Colonic mucosa (tissue), 4 donors: ENCODE results near the gene TPP1. TPM values are rescaled to one million over a fixed set of nuclear protein-coding genes. Genes with fewer than 3 reads are reported as not detected.
A peak's percentile ranks its signal among the peaks of the same experiment; 100 is the strongest.

Experiments
- DNase-seq: peaks from one replicate; pipeline ENCODE4 v3.0.0-alpha.2; 2020
- H3K27ac ChIP-seq: fragments of 200-600 bp; one replicate; pipeline ENCODE4 v1.8.0; 2021
- H3K27me3 ChIP-seq: fragments of 200-600 bp; one replicate; pipeline ENCODE4 v1.8.0; 2021
- H3K36me3 ChIP-seq: fragments of 200-600 bp; one replicate; pipeline ENCODE4 v1.8.0; 2021
- H3K4me1 ChIP-seq: fragments of 200-600 bp; one replicate; pipeline ENCODE4 v1.8.0; 2021; ENCODE audit warnings: mild to moderate bottlenecking
- H3K4me3 ChIP-seq: fragments of 200-600 bp; one replicate; pipeline ENCODE4 v1.8.0; 2021
- H3K9ac ChIP-seq, 2 donors: one replicate each; pipeline ENCODE4 v1.7.0; 2013; ENCODE audit warnings: control low read depth in 2 of 2, low read depth in 2 of 2, low read length in 2 of 2
- H3K9me3 ChIP-seq: fragments of 200-600 bp; one replicate; pipeline ENCODE4 v1.8.0; 2021
- intact Hi-C: fragments of 100-400 bp; cut with DNase I; formaldehyde crosslinking; loops from one replicate; pipeline ENCODE4 v1.14.1; 2022
- total RNA-seq, 2 donors: library from RNA; stranded (reverse); fragmentation: NEBNext Ultra II Directional in 1 of 2; extraction: Animal tissue kit (Norgen Biotek cat#: 25700) in 1 of 2; gene quantifications; one replicate each; pipeline ENCODE4 v1.2.1, GENCODE V29; 2021
- TF ChIP-seq, protein P1 (sequence below): fragments of 200-600 bp; IDR thresholded peaks from one replicate; pipeline ENCODE4 v1.8.0; 2022; ENCODE audit warnings: antibody characterized with exemption, mild to moderate bottlenecking
- donor health status: healthy.
- donor health status: DM: no; HTN: no; CAD: no.
- donor health status: DM: no; HTN: no; CAD: no.

Gene TPP1
- total RNA-seq, 2 donors from 2014 or later, result 83.4 to 123 TPM

DNA sequence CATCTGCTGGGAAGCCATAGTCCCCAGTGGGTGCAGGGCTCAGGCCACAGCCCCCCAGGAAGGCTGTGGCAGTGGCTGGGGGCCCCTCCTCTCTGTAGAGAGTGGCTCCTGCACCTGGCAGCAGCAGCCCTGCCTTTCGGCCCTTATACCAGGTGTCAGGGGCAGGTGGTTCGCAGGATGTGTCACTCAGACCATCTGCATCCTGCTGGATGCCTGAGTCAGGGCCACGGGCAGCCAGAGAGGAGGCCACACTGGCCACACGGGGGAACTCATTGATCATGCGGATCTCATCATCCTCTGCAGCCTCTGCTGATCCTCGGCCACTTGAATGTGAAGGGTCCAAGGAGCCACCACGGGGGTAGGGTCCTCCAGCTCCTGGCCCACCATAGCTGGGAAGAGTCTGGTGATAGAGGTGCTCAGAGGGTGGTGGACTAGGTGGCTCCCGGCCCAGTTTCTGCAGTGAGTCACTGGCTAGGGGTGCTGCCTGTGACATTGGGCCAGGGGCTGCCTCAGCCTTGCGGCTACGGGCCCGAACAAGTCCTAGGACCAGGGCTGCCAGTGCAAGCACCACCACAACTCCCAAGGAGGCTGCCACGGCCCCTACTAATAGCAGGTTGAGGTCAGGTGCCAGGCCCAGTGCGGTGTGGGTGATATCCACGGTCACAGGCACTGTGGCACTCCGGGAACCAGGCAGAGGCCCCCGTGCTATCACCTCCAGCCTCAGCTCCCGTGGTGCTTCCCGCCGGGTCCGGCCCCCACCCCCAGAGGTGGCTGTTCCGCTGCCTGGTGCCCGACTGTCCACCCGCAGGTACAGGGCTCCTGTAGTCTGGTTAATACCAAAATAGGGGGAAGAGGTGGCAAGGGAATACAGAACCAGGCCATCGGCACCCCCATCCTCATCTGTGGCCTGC is 3.3 kb upstream of the TPP1 start:
- Histone ChIP-seq H3K36me3 (no peaks in the 10 kb centered on the region), H3K9me3 (no peaks in the 10 kb centered on the region), H3K4me1 (peaks cover 4% of the 10 kb centered on the region), H3K4me3 (no peak overlapping the region), H3K27ac (no peak overlapping the region), H3K27me3 (no peaks in the 10 kb centered on the region), H3K9ac (no peak overlapping the region)
- TF ChIP-seq, protein P1, sequence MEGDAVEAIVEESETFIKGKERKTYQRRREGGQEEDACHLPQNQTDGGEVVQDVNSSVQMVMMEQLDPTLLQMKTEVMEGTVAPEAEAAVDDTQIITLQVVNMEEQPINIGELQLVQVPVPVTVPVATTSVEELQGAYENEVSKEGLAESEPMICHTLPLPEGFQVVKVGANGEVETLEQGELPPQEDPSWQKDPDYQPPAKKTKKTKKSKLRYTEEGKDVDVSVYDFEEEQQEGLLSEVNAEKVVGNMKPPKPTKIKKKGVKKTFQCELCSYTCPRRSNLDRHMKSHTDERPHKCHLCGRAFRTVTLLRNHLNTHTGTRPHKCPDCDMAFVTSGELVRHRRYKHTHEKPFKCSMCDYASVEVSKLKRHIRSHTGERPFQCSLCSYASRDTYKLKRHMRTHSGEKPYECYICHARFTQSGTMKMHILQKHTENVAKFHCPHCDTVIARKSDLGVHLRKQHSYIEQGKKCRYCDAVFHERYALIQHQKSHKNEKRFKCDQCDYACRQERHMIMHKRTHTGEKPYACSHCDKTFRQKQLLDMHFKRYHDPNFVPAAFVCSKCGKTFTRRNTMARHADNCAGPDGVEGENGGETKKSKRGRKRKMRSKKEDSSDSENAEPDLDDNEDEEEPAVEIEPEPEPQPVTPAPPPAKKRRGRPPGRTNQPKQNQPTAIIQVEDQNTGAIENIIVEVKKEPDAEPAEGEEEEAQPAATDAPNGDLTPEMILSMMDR, result no peak
- DNase-seq, result no peak
- intact Hi-C loops, result no loop called here

DNA sequence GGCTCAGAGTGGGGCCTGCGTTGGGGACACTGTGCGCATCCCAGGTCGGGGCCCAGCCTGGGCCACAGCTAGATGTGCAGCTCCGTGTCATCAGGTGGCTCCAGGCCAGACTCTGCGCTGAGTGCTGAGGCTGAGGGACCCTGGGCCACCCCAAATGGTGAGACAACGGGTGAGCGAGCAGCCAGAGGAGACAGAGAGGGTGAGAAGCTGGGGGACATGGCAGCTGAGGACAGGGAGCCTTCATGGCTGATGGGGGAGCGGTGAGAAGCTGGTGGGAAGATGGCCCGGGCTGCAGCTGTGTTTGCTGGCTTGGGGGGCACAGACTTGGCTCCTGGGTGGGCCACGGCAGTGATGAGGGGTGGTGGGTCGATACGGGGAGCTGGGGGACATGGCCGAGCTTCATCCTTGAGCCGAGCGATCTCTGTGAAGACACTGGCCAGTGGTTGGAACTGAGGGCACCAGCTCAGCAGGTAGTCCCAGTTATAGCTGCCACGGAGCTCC is 2.5 kb upstream of the TPP1 start:
- Histone ChIP-seq H3K27me3 (no peaks in the 10 kb centered on the region), H3K9ac (no peak overlapping the region), H3K4me1 (peaks cover 7% of the 10 kb centered on the region), H3K36me3 (no peaks in the 10 kb centered on the region), H3K4me3 (no peak overlapping the region), H3K9me3 (no peaks in the 10 kb centered on the region), H3K27ac (no peak overlapping the region)
- intact Hi-C loops, result no loop called here
- DNase-seq, result no peak
- TF ChIP-seq, protein P1, result no peak

DNA sequence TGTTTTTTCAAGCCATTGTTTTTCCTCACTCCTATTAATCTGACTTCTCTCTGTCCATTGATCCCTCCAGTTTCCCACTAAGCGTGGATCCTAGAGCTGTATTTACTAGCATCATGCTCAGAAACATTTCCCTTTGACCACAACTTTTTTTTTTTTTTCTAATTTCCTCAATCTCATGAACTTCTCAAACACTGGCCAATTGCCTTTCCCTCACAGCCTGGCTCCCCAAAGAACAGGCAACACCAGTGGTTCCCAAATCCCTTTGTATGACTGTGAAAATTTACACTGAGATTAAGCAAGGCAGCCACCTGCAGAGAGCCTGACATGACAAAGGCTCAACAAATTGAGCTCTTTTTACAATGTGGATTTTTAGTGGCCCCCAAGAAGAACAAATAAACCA is 1.4 kb upstream of the TPP1 start:
- Histone ChIP-seq H3K9ac (no peak overlapping the region), H3K4me1 (peaks cover 7% of the 10 kb centered on the region), H3K27ac (no peak overlapping the region), H3K36me3 (no peaks in the 10 kb centered on the region), H3K4me3 (no peak overlapping the region), H3K27me3 (no peaks in the 10 kb centered on the region), H3K9me3 (no peaks in the 10 kb centered on the region)
- no peak for DNase-seq
- intact Hi-C loops, result no loop called here
- TF ChIP-seq, protein P1, result no peak

DNA sequence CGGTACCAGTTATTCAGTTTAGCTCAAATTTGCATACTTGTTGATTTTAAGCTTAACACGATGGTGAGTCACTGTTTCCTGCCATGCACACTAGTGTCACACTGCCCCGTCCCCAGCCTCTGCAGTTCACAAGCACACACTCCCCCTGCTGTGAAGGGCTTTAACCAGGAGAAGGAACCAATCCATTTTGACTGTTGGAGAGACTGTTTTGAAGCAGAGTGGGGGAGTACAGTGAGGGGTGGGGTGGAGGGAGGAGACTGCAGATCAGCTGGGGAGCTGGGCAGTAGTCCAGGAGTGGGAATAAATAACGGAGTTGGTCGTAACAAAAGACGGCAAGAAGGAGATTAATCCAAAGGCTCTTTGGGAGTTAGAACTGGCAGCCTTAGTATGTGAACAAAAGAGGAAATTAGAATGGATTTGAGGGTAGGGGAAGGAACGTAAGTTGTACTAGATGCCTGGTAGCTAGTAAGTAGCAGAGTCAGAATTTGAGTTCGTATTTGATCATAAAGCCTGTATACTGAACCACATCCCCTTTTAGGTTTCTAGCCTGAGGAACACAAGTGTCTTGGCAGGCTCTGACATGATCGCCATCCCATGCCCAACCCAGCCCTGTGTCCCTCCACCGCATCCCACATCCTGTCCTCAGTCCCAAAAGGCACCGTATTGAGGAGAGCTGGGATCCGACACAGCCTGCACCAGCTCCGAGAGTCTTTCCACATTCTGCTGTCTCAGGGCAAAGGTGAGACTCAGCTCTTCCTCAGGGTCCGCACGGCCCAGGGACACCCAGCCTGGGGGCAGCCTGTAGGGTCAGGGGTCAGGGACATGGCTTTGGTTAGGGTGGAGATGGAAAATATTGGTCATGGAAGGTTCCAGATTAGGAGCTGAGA is 862 bp downstream of the TPP1 start:
- no peaks in the 10 kb centered on the region for H3K36me3 ChIP-seq
- no peaks in the 10 kb centered on the region for H3K9me3 ChIP-seq
- H3K4me3 ChIP-seq, result peak overlapping the region; percentile 66
- H3K27ac ChIP-seq, result peak overlapping the region; percentile 75
- TF ChIP-seq, protein P1, result no peak
- intact Hi-C loops, result no loop called here
- peak; percentile 60 for DNase-seq
- peak overlapping the region; percentile 83 to 100 for H3K9ac ChIP-seq
- peaks cover 7% of the 10 kb centered on the region for H3K4me1 ChIP-seq
- H3K27me3 ChIP-seq, result no peaks in the 10 kb centered on the region

DNA sequence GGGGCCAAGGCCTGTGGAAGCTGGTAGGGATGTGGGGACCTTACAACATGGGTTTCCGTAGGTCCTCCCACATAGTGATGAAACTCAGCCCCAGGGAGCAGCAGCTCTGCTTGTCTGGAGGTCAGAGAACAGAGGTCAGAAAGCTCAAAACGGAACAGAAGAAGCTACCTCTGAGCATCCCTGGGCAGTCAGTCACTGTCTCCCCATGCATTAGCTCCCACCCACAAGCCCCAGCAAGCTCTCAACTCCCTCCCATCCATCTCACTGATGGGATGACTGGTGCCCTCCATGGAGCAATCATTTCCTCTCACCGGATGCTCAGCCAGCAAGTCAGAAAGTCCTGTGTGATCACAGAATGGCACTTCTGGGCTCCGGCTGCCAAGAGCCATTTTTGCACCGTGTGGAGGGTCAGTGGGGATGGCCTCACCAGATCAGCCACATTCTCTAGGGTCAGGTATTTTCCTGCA is 1.9 kb downstream of the TPP1 start:
- H3K27ac ChIP-seq, result peak overlapping the region; percentile 75
- no peaks in the 10 kb centered on the region for H3K27me3 ChIP-seq
- peak overlapping the region; percentile 66 for H3K4me3 ChIP-seq
- TF ChIP-seq, protein P1, result no peak
- DNase-seq, result no peak
- intact Hi-C loops, result no loop called here
- H3K36me3 ChIP-seq, result no peaks in the 10 kb centered on the region
- H3K9me3 ChIP-seq, result no peaks in the 10 kb centered on the region
- H3K4me1 ChIP-seq, result peaks cover 7% of the 10 kb centered on the region
- H3K9ac ChIP-seq, result peak overlapping the region; percentile 3 to 8
